Measurements from ENCODE around the gene XCL1.
"Not testable (repeated sequence)": the region's sequence is repeated elsewhere in the genome, so short reads cannot be mapped to it uniquely, and the experiment has no call there.

XCL1 gene

GRCh38 chr1:168576245-168576688 is at the start of gene XCL1:
TSS of gene XCL1 (plus strand) at chr1:168576605. CDS start at chr1:168576638, 33 bp downstream.
- not testable (repeated sequence) for TF ChIP-seq USF1 (IDR thresholded peaks at IDR 0.05); REST (IDR thresholded peaks at IDR 0.05; ENCODE audit: low read depth); NFIC (IDR thresholded peaks at IDR 0.05)

GRCh38 chr1:168529518-168529917 is 46.9 kb upstream of the XCL1 start:
- TF ChIP-seq TEAD4 (IDR thresholded peaks at IDR 0.05) (no peak), EGR1 (IDR thresholded peaks at IDR 0.05) (no peak), REST (IDR thresholded peaks at IDR 0.05; ENCODE audit: low read depth) (no peak), MAX (IDR thresholded peaks at IDR 0.05) (no peak), CEBPB (IDR thresholded peaks at IDR 0.05) (no peak)

GRCh38 chr1:168531615-168532345 is 44.6 kb upstream of the XCL1 start:
- TF ChIP-seq USF1 (IDR thresholded peaks at IDR 0.05) (no peak), EP300 (IDR thresholded peaks at IDR 0.05; ENCODE audit: borderline replicate concordance) (no peak), TAF1 (IDR thresholded peaks at IDR 0.05; ENCODE audit: low read depth) (no peak), ZBTB7A (IDR thresholded peaks at IDR 0.05; ENCODE audit: low read depth) (no peak)

GRCh38 chr1:168535536-168535935 is 40.9 kb upstream of the XCL1 start:
- no peak for TF ChIP-seq NFIC (IDR thresholded peaks at IDR 0.05)
- no peak for TF ChIP-seq RAD21 (IDR thresholded peaks at IDR 0.05; ENCODE audit: low read depth)
- no peak for TF ChIP-seq YY1 (IDR thresholded peaks at IDR 0.05; ENCODE audit: low read depth)
- no peak for TF ChIP-seq ZBTB7A (IDR thresholded peaks at IDR 0.05; ENCODE audit: low read depth)
- TF ChIP-seq CREB1 (IDR thresholded peaks at IDR 0.05; ENCODE audit: low read depth), result no peak

- TF ChIP-seq EP300 (IDR thresholded peaks at IDR 0.05; ENCODE audit: borderline replicate concordance); EGR1 (IDR thresholded peaks at IDR 0.05); CEBPB (IDR thresholded peaks at IDR 0.05): not testable (repeated sequence)
Measured at GRCh38 chr1:168543840-168544498, 32.4 kb upstream of the XCL1 start, which contains the start of gene XCL2. TSS of gene XCL2 (minus strand) at chr1:168543997. CDS start at chr1:168543964, 33 bp downstream.

- TF ChIP-seq CEBPB (IDR thresholded peaks at IDR 0.05), result peak; percentile 56
- TF ChIP-seq RAD21 (IDR thresholded peaks at IDR 0.05; ENCODE audit: low read depth), result peak; percentile 29; the same call in 1 of the 2 replicates
Measured at GRCh38 chr1:168545678-168546552, 30.5 kb upstream of the XCL1 start.

- no peak for TF ChIP-seq TAF1 (IDR thresholded peaks at IDR 0.05; ENCODE audit: low read depth)
- no peak for TF ChIP-seq TCF12 (IDR thresholded peaks at IDR 0.05; ENCODE audit: low read depth)
- no peak for TF ChIP-seq EP300 (IDR thresholded peaks at IDR 0.05; ENCODE audit: borderline replicate concordance)
- TF ChIP-seq MAX (IDR thresholded peaks at IDR 0.05), result no peak
- TF ChIP-seq EGR1 (IDR thresholded peaks at IDR 0.05), result no peak
- TF ChIP-seq CREB1 (IDR thresholded peaks at IDR 0.05; ENCODE audit: low read depth), result no peak
- no peak for TF ChIP-seq TEAD4 (IDR thresholded peaks at IDR 0.05)
- no peak for TF ChIP-seq RAD21 (IDR thresholded peaks at IDR 0.05; ENCODE audit: low read depth)
- TF ChIP-seq FOXM1 (IDR thresholded peaks at IDR 0.05; ENCODE audit: borderline replicate concordance, low read depth), result no peak
- TF ChIP-seq YY1 (IDR thresholded peaks at IDR 0.05; ENCODE audit: low read depth), result no peak
- TF ChIP-seq REST (IDR thresholded peaks at IDR 0.05; ENCODE audit: low read depth), result no peak
- TF ChIP-seq ZBTB7A (IDR thresholded peaks at IDR 0.05; ENCODE audit: low read depth), result no peak
- no peak for TF ChIP-seq NFIC (IDR thresholded peaks at IDR 0.05)
- no peak for TF ChIP-seq USF1 (IDR thresholded peaks at IDR 0.05)
- no peak for TF ChIP-seq CEBPB (IDR thresholded peaks at IDR 0.05)
Measured at GRCh38 chr1:168550971-168551370, 25.4 kb upstream of the XCL1 start.

All from Ishikawa (cell line).